Measurements from ENCODE around the gene PKN2. TPM values are rescaled to one million over a fixed set of nuclear protein-coding genes. Genes with fewer than 3 reads are reported as not detected.

PKN2 gene
- total RNA-seq, 2 experiments from 2014 or later = 15.5 to 15.7 TPM

DNA sequence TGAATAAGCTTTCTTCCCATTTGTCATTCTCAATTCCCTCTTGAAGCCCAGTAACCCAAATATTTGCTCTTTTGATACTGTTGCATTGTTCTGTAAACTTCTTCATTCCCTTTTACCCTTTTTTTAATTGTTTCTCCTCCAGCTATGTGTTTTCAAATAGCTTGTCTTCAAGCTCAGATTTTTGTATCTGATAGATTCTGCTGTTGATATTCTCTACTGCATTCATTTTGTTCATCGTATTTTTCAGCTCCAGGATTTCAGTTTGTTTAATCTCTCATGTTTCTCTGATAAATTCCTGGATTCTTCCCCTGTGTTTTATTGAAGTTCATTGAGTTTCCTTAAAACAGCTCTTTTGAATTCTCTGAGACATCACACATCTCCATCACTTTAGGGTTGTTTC lies 51.8 kb downstream of the PKN2 start:
- Mint-ChIP-seq H3K27me3 (no peaks in the 10 kb centered on the region), H3K27ac (no peak overlapping the region), H3K4me3 (no peak overlapping the region), H3K4me1 (peaks cover 29% of the 10 kb centered on the region), H3K36me3 (peaks cover 58% of the 10 kb centered on the region), H3K9me3 (peaks cover 21% of the 10 kb centered on the region)
- DNase-seq = no peak

DNA sequence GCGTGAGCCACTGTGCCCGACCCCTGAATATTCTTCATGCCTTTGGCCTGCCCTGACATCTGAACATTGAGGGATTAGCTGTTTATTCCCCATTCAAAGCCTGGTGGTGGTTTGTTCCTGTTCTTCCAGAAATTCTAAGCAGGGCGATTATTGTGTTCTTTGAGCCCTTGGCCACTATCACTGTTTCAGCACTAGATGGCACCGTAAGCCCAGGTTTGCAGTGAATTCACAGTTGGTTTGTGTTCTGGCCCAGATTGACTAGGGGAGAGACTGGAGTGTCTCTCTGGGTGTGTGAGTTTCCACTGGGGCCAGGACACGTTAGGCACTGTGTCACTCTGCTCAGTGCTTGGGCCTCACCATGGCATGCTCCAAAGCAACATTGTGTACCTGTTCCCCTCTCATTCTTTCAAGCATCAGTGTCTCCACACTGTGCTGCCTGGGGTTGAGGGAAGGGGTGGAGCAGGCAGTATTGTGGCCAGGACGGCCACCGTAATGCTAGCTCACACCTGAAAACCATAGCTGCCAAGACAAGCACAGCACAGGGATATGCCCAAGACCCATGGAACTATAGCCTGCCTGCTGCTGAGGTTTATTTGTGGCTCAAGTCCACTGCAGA lies 52.7 kb downstream of the PKN2 start:
- H3K9me3 Mint-ChIP-seq = peaks cover 21% of the 10 kb centered on the region
- H3K4me1 Mint-ChIP-seq = peaks cover 23% of the 10 kb centered on the region
- H3K27ac Mint-ChIP-seq = no peak overlapping the region
- H3K27me3 Mint-ChIP-seq = no peaks in the 10 kb centered on the region
- DNase-seq = peak; percentile 8
- peaks cover 56% of the 10 kb centered on the region for H3K36me3 Mint-ChIP-seq
- no peak overlapping the region for H3K4me3 Mint-ChIP-seq

DNA sequence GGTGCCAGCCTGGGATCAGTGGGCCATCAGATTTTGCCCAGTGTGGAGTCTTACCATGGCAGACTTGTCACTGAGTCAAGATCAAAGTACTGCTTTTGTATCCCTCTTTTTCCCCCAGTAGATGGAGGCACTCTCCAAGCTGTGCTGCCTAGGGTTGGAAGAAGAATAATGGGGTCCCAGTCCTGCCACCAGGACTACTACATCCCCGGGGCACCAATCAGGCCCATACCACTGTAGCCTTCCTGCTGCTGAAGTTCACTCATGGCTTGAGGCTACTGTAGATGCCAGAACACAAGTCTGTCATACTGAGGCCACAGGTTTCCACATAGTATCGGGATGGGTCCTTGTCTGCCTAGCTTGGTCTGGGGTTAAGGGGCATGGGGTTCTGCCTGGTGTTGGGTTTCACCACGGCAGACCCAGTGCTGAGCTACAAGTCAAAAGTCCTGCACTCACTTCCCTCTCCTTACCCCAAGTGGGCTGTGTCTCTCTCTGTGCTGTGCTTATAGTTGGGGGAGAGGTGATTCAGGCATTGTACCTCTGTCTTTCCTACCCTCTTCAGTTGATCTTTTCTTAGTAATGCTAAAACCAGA lies 53.4 kb downstream of the PKN2 start:
- Mint-ChIP-seq H3K27me3 (no peaks in the 10 kb centered on the region), H3K4me1 (peaks cover 22% of the 10 kb centered on the region), H3K4me3 (no peak overlapping the region), H3K9me3 (peaks cover 21% of the 10 kb centered on the region), H3K36me3 (peaks cover 56% of the 10 kb centered on the region), H3K27ac (no peak overlapping the region)
- no peak for DNase-seq

DNA sequence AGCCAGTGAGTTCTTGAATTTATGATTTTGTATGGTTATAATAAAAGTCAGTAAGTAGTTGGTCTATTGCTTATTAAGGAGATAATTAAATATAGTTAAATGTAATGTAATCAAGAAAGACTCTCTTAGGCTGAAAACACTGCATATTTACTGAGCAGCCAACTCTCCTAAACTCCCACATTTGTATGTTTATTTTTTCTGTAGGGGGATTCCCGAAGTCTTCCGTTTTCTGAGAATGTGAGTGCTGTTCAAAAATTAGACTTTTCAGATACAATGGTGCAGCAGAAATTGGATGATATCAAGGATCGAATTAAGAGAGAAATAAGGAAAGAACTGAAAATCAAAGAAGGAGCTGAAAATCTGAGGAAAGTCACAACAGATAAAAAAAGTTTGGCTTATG lies 56.7 kb downstream of the PKN2 start:
- no peaks in the 10 kb centered on the region for H3K27me3 Mint-ChIP-seq
- H3K27ac Mint-ChIP-seq = no peak overlapping the region
- H3K4me3 Mint-ChIP-seq = no peak overlapping the region
- peaks cover 4% of the 10 kb centered on the region for H3K9me3 Mint-ChIP-seq
- peaks cover 19% of the 10 kb centered on the region for H3K4me1 Mint-ChIP-seq
- no peak for DNase-seq
- peaks cover 45% of the 10 kb centered on the region for H3K36me3 Mint-ChIP-seq

DNA sequence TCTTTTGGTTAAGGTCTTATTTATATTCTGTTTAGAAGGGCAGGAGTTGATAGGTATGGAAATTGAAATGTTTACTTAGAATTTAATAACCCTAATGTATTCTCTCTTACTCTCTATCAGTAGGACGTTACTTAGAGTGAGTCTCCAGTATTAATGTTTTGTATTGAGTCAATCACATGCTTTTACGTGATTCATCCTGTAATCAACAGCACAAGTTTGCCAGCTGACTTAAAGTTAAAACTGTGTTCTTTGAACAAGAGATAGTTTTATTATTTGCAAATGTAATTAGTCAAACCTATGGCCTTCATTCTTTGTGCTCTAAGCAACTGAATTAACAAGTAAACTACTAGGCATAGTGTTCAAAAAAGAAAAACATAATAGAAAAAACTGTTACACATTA lies 57.3 kb downstream of the PKN2 start:
- H3K36me3 Mint-ChIP-seq = peaks cover 42% of the 10 kb centered on the region

DNA sequence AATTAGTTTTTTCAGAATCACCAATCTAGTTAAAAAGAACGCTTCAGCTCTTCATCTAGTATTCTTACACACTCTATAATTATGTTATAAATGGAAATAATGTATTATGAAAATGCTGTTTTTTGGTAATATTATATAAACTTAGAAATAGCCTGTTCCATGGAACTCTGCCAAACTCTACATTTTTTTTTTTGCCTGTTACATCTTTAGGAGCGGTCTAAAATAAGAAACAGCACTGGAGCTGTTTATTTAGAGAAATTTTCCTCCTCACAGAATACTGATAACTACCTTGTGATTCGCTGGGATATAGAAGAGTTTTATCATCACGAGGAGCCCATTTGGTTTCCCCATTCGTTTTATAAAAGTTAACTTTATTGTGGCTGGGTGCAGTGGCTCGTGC lies 58.5 kb downstream of the PKN2 start:
- Mint-ChIP-seq H3K9me3 (no peaks in the 10 kb centered on the region), H3K27me3 (no peaks in the 10 kb centered on the region), H3K4me3 (no peak overlapping the region), H3K27ac (no peak overlapping the region), H3K4me1 (peaks cover 16% of the 10 kb centered on the region), H3K36me3 (peaks cover 38% of the 10 kb centered on the region)
- DNase-seq = no peak

More for the DNA sequence above, 57.3 kb downstream of the PKN2 start:
- H3K4me1 Mint-ChIP-seq = peaks cover 19% of the 10 kb centered on the region
- no peaks in the 10 kb centered on the region for H3K9me3 Mint-ChIP-seq
- no peak overlapping the region for H3K4me3 Mint-ChIP-seq
- H3K27me3 Mint-ChIP-seq = no peaks in the 10 kb centered on the region
- DNase-seq = no peak
- H3K27ac Mint-ChIP-seq = no peak overlapping the region

DNA sequence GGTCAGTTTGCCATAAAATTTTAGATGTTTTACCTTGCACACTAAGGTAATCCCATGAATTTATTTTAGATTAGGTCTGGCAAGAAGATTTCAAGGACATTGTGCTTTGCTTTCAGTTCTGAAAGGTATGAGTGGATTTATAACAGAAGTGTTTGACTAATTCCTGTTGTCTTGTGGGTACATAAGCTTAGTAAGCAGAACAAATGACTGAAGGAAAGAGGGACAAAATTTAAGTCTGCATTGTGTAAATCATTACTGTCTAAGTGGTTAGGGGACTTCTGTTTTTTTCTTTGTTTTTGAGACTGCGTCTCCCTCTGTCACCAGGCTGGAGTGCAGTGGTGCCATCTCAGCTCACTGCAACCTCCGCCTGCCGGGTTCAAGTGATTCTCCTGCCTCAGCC lies 60.1 kb downstream of the PKN2 start:
- H3K36me3 Mint-ChIP-seq = peaks cover 28% of the 10 kb centered on the region

DNA sequence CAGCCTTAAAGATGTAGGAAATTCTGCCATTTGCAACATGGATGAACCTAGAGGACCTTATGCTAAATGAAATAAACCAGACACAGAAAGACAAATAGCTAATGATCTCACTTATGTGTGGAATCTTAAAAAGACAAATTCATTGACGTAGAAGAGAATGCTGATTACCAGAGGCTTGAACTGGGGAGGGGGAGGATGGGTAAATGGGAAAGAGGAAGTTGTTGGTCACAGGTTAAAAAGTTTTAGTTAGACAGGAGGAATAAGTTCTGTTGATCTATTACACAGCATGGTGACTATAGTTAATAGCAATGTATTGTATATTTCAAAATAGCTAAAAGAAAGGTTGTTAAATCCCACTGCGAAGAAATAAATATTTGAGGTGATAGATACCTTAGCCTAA lies 62.8 kb downstream of the PKN2 start:
- Mint-ChIP-seq H3K36me3 (peaks cover 26% of the 10 kb centered on the region), H3K9me3 (no peaks in the 10 kb centered on the region)

More for the DNA sequence above, 60.1 kb downstream of the PKN2 start:
- DNase-seq = no peak
- Mint-ChIP-seq H3K27ac (no peak overlapping the region), H3K9me3 (no peaks in the 10 kb centered on the region), H3K4me1 (peaks cover 6% of the 10 kb centered on the region), H3K4me3 (no peak overlapping the region), H3K27me3 (no peaks in the 10 kb centered on the region)

DNA sequence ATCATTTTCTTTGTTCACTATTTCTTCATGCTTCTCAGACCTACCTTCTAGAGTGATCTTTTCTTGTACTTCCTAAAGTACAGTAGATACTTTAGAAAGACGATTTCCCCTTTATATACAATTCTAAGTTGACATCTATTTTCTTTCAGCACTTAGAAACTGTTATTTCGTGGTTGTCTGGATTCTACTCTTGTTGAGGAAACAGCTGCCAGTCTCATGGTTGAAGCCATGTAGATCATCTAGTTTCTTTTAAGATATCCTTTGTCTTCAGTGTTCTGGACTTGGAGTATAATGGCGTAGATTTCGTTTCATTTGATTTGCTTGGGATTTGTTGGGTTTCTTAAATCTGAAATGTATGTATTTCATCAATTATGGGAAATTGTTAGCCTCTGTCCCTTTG lies 67.6 kb downstream of the PKN2 start:
- Mint-ChIP-seq H3K4me3 (no peak overlapping the region), H3K27ac (no peak overlapping the region), H3K9me3 (no peaks in the 10 kb centered on the region), H3K27me3 (no peaks in the 10 kb centered on the region), H3K36me3 (peaks cover 15% of the 10 kb centered on the region), H3K4me1 (peaks cover 2% of the 10 kb centered on the region)
- no peak for DNase-seq

More for the DNA sequence above, 62.8 kb downstream of the PKN2 start:
- Mint-ChIP-seq H3K27me3 (no peaks in the 10 kb centered on the region), H3K4me3 (no peak overlapping the region), H3K27ac (no peak overlapping the region), H3K4me1 (no peaks in the 10 kb centered on the region)
- DNase-seq = no peak

DNA sequence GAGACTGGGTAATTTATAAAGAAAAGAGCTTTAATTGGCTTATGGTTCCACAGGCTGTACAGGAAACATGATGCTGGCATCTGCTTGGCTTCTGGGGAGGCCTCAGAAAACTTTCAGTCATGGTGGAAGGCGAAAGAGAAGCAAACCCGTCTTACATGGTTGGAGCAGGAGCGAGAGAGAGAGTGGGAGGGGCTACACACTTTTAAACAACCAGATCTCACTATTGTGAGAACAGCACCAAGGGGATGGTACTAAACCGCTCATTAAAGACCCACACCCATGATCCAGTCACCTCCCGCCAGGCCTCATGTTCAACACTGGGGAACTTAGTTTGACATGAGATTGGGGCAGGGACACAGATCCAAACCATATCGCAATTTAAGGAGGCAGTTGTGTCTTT lies 69.4 kb downstream of the PKN2 start:
- Mint-ChIP-seq H3K9me3 (no peaks in the 10 kb centered on the region), H3K4me3 (no peak overlapping the region), H3K36me3 (peaks cover 15% of the 10 kb centered on the region), H3K27ac (no peak overlapping the region), H3K4me1 (peaks cover 2% of the 10 kb centered on the region), H3K27me3 (no peaks in the 10 kb centered on the region)
- no peak for DNase-seq

DNA sequence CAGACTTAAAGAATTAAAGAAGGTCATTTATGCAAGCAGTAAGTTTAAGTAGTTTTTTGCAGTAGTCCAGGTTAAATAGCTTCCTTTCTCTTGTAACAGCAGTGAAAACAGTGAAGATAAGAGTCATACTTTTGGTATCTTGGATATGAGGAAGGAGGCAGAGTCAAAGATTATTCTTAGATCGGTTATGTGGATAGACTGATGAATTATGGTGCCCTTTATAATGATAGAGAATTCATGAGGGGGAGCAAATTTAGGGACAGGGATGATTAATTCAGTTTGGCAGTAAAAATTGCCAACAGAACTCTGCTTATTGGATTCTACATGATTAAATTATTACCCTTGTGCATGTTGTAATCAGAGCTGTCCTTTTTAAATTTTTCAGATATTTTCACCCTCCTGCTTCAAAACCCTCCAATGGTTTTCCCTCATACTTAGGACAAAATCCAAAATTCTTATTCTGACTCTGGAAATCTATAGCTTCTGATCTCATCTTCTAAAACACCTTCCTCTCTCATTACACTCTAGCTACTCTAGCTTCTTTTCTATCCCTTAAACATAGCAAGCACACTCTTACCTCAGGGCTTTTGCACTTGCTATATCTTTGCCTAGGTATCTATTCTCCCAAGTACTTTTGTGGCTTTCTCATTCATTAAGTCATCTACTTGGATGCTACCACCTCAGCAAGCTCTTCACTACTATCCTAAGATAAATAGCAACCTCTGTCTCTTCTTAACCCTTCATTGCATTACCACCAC lies 79.8 kb downstream of the PKN2 start:
- DNase-seq = no peak

DNA sequence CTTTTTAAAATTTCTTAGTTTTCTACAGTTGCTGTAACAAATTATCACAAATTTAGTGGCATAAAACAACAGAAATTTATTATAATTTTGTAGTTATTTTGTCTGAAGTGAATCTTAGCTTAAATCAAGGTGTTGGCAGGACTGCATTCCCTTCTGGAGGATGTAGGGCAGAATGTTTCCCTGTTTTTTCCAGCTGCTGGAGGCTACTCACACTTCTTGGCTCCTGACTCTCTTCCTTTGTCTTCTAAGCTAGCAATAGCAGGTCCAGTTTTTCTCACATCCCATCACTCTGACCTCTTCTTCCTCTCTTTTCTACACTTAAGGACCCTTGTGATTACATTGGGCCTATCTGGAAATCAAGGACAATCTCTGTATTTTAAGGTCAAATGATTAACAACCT lies 84.1 kb downstream of the PKN2 start:
- no peak overlapping the region for H3K27ac Mint-ChIP-seq
- no peak for DNase-seq
- peaks cover 16% of the 10 kb centered on the region for H3K36me3 Mint-ChIP-seq
- peaks cover 7% of the 10 kb centered on the region for H3K4me1 Mint-ChIP-seq
- no peak overlapping the region for H3K4me3 Mint-ChIP-seq
- H3K9me3 Mint-ChIP-seq = no peaks in the 10 kb centered on the region
- no peaks in the 10 kb centered on the region for H3K27me3 Mint-ChIP-seq

More for the DNA sequence above, 79.8 kb downstream of the PKN2 start:
- Mint-ChIP-seq H3K9me3 (no peaks in the 10 kb centered on the region), H3K4me1 (peaks cover 7% of the 10 kb centered on the region), H3K36me3 (peaks cover 18% of the 10 kb centered on the region), H3K27ac (no peak overlapping the region), H3K27me3 (no peaks in the 10 kb centered on the region), H3K4me3 (no peak overlapping the region)

DNA sequence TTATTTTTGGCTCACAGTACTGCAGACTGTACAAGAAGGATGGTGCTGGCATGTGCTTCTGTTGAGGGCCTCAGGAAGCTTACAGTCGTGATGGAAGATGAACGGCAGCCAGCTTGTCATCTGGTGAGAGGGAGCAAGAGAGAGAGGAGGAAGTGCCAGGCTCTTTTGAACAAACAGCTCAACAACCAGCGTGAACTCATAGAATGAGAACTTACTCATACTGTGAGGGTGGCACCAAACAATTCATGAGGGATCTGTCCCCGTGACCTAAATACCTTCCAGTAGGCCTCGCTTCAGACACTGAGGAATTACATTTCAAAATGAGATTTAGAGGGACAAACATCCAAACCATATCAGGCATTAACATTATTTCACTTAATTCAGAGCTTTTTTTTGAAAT lies 84.7 kb downstream of the PKN2 start:
- Mint-ChIP-seq H3K4me3 (no peak overlapping the region), H3K27me3 (no peaks in the 10 kb centered on the region), H3K36me3 (peaks cover 18% of the 10 kb centered on the region), H3K27ac (no peak overlapping the region), H3K9me3 (no peaks in the 10 kb centered on the region), H3K4me1 (peaks cover 10% of the 10 kb centered on the region)
- no peak for DNase-seq

DNA sequence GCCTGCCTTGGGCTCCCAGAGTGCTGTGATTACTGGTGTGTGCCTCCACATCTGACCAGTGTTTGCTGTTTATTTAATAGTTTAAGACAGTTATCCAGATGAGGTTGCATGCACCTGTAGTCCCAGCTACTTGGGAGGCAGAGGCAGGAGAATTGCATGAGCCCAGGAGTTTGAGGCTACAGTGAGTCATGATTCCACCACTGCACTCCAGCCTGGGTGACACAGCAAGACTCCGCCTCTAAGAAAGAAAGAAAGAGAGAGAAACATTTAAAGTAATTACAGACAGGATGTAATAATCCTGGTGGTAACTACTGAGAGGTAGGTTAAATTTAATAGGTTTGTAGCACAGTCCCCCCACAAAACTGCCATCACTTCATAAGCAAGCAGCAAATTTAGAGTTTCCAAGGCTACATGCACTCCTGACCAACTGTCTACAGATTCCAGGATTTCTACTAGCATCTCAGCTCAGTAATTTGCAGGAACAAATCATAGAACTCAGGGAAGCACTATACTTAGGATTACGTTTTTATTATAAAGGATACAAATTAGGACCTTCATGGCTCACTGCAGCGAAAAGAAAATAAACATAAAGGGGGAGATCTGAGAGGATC lies 89.6 kb downstream of the PKN2 start:
- peak; percentile 10 for DNase-seq
- Mint-ChIP-seq H3K4me3 (no peak overlapping the region), H3K36me3 (peaks cover 40% of the 10 kb centered on the region), H3K27ac (peak overlapping the region; percentile 36), H3K4me1 (peaks cover 17% of the 10 kb centered on the region), H3K9me3 (peaks cover 2% of the 10 kb centered on the region), H3K27me3 (no peaks in the 10 kb centered on the region)

DNA sequence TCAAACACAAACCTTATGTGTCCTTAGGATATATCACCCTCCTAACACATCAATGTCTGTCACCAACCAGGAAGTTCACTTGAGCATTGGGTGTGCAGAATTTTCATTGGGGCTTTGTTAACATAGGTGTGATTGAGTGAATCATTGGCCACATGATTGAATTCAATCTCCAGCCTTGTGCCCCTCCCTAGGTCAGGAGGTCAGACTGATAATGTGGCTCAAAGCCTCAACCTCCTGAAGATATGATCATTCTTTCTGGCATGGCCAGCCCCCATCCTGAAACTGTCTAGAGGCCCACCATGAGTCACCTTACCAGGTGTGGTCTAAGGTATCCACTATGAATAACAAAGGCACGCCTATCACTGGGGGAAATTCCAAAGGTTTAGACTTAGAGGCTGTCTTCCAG lies 90.1 kb downstream of the PKN2 start:
- Mint-ChIP-seq H3K4me1 (peaks cover 20% of the 10 kb centered on the region), H3K9me3 (peaks cover 2% of the 10 kb centered on the region), H3K27ac (peak overlapping the region; percentile 36), H3K4me3 (no peak overlapping the region), H3K27me3 (no peaks in the 10 kb centered on the region), H3K36me3 (peaks cover 38% of the 10 kb centered on the region)
- peak; percentile 47 for DNase-seq

All from activated naive CD8-positive, alpha-beta T cell treated with anti-CD3 and anti-CD28 coated beads for 36 hours (primary cell).